ENCODE measurements around the gene ZP1.

The ZP1 gene

DNA sequence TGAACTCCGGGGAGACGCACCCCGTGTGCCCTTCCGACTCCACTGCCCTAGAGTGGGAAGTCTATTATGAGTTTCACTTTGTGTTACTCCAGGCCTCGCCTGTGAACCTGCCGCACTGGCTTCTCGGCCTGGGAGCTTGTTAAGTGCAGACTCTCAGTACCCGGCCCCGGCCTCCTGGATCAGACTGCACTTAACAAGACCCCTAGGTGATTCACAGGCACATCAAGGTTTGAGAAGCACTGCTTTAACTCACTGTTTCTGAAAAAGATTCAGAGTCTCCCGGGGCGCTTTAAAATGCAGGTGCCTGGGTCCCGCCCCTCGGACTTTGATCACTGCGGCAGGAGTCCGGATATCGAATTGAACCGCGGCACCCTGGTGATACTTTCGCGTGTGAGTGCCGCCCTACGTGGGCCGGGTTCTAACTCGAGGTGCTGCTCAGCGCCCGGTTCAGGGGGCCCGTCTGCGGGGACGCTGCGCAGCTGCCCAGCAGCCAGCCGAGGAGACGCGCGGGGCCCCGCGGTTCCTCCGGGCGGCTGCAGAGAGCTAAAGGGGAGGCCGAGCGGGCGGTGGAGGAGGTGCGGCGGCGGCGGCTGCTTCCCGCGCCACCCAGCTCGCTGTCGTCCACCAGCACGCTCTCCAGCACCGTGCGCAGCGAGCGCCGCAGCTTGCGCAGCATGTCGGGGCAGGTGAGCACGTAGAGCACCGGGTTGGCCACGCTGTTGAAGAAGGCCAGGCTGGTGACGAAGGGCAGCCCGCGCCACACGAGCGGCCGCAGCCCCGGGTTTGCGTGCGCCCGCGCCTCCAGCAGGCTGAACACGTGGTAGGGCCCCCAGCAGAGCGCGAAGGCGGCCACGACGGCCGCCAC lies 15.0 kb upstream of the ZP1 start:
- ChIA-PET POLR2A (no interaction called here), CTCF (interaction anchor here (1.6 kb wide), 1 partner anchor 21 kb away, joined by 3 read pairs; no protein-coding TSS in a partner anchor)
- no peak overlapping the region for H3K27ac ChIP-seq (ENCODE audit: extremely low read depth, low read depth, low read length)
- TF ChIP-seq BCL11A (tag by site-specific recombination; IDR thresholded peaks at IDR 0.05; ENCODE audit: low read depth): no peak
- TF ChIP-seq IKZF3 (tag by site-specific recombination; IDR thresholded peaks at IDR 0.05): no peak
- no peak for TF ChIP-seq ZNF558 (tag by site-specific recombination; IDR thresholded peaks at IDR 0.05)
- TF ChIP-seq ZNF585B (tag by site-specific recombination; IDR thresholded peaks at IDR 0.05): no peak
- TF ChIP-seq ZNF16 (tag by site-specific recombination; IDR thresholded peaks at IDR 0.05; ENCODE audit: low read depth): no peak
- no peak for TF ChIP-seq RBAK (tag by site-specific recombination; IDR thresholded peaks at IDR 0.05)
- TF ChIP-seq ZNF174 (tag by site-specific recombination; IDR thresholded peaks at IDR 0.05): no peak
- no peak for TF ChIP-seq ZNF239 (tag by site-specific recombination; IDR thresholded peaks at IDR 0.05)
- no peak for TF ChIP-seq ZNF610 (tag by site-specific recombination; IDR thresholded peaks at IDR 0.05; ENCODE audit: borderline replicate concordance)
- TF ChIP-seq KLF7 (tag by site-specific recombination; IDR thresholded peaks at IDR 0.05; ENCODE audit: borderline replicate concordance): no peak
- TF ChIP-seq ZNF157 (tag by site-specific recombination; IDR thresholded peaks at IDR 0.05): no peak
- TF ChIP-seq ZNF654 (tag by site-specific recombination; IDR thresholded peaks at IDR 0.05; ENCODE audit: low read depth): no peak
- no peak for TF ChIP-seq ZNF155 (tag by site-specific recombination; IDR thresholded peaks at IDR 0.05)
- TF ChIP-seq GLI4 (tag by site-specific recombination; IDR thresholded peaks at IDR 0.05): no peak
- peaks cover 0 to 48% of the 10 kb centered on the region in 2 experiments; a peak in 1 of 3 replicates for H3K36me3 ChIP-seq (ENCODE audit: control insufficient read depth in 2 of 2, insufficient read depth in 1 of 2, low read length in 2 of 2)
- H3K4me3 ChIP-seq (ENCODE audit: low read depth, low read length): no peak overlapping the region
- H3K4me1 ChIP-seq (ENCODE audit: control insufficient read depth, insufficient read depth, low read length): no peaks in the 10 kb centered on the region
- no peaks in the 10 kb centered on the region for H3K9me3 ChIP-seq (ENCODE audit: control insufficient read depth, insufficient read depth, low read depth, low read length)

DNA sequence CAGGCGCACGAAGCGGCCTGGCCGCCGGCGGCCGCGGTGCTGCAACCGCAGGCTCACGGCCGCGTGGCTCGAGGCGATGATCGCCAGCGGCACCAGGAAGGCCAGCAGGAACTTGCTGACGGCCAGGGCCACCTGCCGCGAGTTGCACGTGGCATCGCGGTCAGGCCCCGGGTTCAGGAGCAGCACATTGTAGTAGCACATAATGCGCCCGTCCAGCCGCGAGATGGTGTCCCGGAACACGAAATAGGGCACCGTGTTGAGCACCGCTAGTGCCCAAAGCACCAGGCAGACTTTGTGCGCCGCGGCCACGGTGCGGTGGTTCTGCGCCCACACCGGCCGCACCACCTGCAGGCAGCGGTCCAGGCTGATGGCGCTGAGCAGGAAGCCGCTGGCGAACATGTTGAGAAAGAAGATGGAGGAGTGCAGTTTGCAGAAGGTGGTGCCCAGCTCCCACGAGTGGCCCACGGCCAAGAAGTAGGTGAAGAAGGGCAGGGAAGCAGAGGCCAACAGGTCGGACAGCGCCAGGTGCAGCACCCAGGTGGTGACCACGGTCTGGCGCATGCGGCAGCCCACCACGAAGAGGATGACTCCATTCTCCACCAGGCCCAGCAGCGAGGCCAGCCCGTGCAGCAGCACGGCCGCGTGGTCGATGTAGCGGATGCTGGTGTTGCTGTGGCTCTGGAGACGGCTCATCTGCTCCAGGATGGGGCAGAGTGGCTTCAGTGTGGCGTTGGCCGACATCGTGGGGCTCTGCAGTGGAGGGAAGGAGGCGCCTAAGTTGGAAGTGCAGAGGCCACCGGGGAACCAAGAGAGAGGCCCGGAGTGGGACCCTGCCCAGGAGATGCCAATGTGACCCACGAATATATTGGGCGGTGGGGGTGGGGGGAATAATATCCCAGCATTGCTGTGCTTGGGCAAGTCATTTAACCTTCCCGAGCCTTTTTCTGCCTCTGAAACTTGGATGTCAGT lies 14.1 kb upstream of the ZP1 start:
- no peak overlapping the region for H3K27ac ChIP-seq (ENCODE audit: extremely low read depth, low read depth, low read length)
- TF ChIP-seq ZNF138 (tag by site-specific recombination; IDR thresholded peaks at IDR 0.05; ENCODE audit: borderline replicate concordance) (no peak), ZNF433 (tag by site-specific recombination; IDR thresholded peaks at IDR 0.05; ENCODE audit: low read depth) (no peak), ZNF341 (tag by site-specific recombination; IDR thresholded peaks at IDR 0.05; ENCODE audit: low read depth) (no peak), ZBTB7A (tag by site-specific recombination; IDR thresholded peaks at IDR 0.05; ENCODE audit: low read depth) (no peak), ZFP69B (tag by site-specific recombination; IDR thresholded peaks at IDR 0.05) (no peak), ZNF585B (tag by site-specific recombination; IDR thresholded peaks at IDR 0.05) (no peak)
- peaks cover 0 to 39% of the 10 kb centered on the region in 2 experiments; a peak in 1 of 3 replicates for H3K36me3 ChIP-seq (ENCODE audit: control insufficient read depth in 2 of 2, insufficient read depth in 1 of 2, low read length in 2 of 2)
- ChIA-PET CTCF (no interaction called here), POLR2A (no interaction called here)
- H3K9me3 ChIP-seq (ENCODE audit: control insufficient read depth, insufficient read depth, low read depth, low read length): no peaks in the 10 kb centered on the region
- H3K4me1 ChIP-seq (ENCODE audit: control insufficient read depth, insufficient read depth, low read length): no peaks in the 10 kb centered on the region
- no peak overlapping the region for H3K4me3 ChIP-seq (ENCODE audit: low read depth, low read length)

DNA sequence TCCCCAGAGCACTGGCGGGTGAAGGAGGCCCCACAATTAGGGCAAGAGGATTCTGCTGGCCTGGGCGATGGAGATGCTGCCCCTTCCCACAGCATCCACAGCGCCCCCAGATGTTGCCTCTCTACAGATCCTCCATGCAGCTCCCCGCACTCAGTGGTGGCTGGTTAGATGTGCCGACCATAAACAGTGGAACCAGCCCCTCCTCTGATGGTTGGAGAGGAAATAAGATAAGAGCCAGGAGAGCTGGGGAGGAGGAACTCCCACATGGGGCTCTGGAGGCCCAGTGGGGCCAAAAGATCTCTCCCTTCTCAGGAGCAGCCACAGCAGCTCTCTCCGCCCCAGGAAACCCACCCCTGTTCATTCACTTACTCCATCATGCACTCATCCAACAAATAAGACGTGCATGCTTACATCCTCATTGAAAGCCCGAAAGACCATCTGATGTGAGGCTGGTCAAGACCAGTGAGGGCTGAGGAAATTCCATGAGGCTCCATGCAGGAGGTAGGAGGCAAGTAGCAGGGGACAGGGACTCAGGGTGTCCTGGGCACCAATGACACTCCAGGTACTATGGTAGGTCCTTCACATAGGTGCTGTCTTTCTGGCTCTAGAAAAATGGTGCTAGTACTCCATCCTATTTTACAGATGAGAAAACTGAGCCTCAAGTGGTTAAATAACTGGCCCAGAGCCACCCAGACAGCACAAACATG lies 13.0 kb upstream of the ZP1 start:
- Histone ChIP-seq H3K4me1 (ENCODE audit: control insufficient read depth, insufficient read depth, low read length) (no peaks in the 10 kb centered on the region), H3K4me3 (ENCODE audit: low read depth, low read length) (no peak overlapping the region), H3K36me3 (ENCODE audit: control insufficient read depth in 2 of 2, insufficient read depth in 1 of 2, low read length in 2 of 2) (peaks cover 0 to 28% of the 10 kb centered on the region in 2 experiments; a peak in 1 of 3 replicates), H3K27ac (ENCODE audit: extremely low read depth, low read depth, low read length) (no peak overlapping the region), H3K9me3 (ENCODE audit: control insufficient read depth, insufficient read depth, low read depth, low read length) (no peaks in the 10 kb centered on the region)
- CTCF ChIA-PET: interaction anchor here (2.4 kb wide), 1 partner anchor 23 kb away, joined by 7 read pairs; no protein-coding TSS in a partner anchor
- POLR2A ChIA-PET: no interaction called here
- TF ChIP-seq ZBTB7A (tag by site-specific recombination; IDR thresholded peaks at IDR 0.05; ENCODE audit: low read depth) (no peak), WT1 (tag by site-specific recombination; IDR thresholded peaks at IDR 0.05) (no peak), ZNF571 (tag by site-specific recombination; IDR thresholded peaks at IDR 0.05) (no peak), GFI1B (tag by site-specific recombination; IDR thresholded peaks at IDR 0.05) (no peak), ZNF169 (tag by site-specific recombination; IDR thresholded peaks at IDR 0.05) (no peak), ZNF133 (tag by site-specific recombination; IDR thresholded peaks at IDR 0.05) (no peak), ZNF585B (tag by site-specific recombination; IDR thresholded peaks at IDR 0.05) (no peak), ZNF629 (tag by site-specific recombination; IDR thresholded peaks at IDR 0.05) (no peak), OSR2 (tag by site-specific recombination; IDR thresholded peaks at IDR 0.05) (no peak), ZNF140 (tag by site-specific recombination; IDR thresholded peaks at IDR 0.05) (no peak), ZNF311 (tag by site-specific recombination; IDR thresholded peaks at IDR 0.05; ENCODE audit: borderline replicate concordance) (no peak)
- TF ChIP-seq, protein P1, sequence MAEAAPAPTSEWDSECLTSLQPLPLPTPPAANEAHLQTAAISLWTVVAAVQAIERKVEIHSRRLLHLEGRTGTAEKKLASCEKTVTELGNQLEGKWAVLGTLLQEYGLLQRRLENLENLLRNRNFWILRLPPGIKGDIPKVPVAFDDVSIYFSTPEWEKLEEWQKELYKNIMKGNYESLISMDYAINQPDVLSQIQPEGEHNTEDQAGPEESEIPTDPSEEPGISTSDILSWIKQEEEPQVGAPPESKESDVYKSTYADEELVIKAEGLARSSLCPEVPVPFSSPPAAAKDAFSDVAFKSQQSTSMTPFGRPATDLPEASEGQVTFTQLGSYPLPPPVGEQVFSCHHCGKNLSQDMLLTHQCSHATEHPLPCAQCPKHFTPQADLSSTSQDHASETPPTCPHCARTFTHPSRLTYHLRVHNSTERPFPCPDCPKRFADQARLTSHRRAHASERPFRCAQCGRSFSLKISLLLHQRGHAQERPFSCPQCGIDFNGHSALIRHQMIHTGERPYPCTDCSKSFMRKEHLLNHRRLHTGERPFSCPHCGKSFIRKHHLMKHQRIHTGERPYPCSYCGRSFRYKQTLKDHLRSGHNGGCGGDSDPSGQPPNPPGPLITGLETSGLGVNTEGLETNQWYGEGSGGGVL (tag by site-specific recombination; IDR thresholded peaks at IDR 0.05): no peak

All from HEK293 (cell line).